A549 (cell line): ENCODE measurements around the gene BIRC5. TPM values are rescaled to one million over a fixed set of nuclear protein-coding genes. Genes with fewer than 3 reads are reported as not detected.

Experiments used
- ATAC-seq, 2 experiments: fragments of 200-7000 bp in 1 of 2; fragments of >200 bp in 1 of 2; cut with Nextera tagmentation in 1 of 2; cut with Tn5 transposase in 1 of 2; 3 replicates each; pipeline versions ENCODE4 v1.8.0 to v1.9.1; 2018 to 2020; ENCODE audit warnings: mild to moderate bottlenecking in 1 of 2, moderate library complexity in 1 of 2
- CTCF ChIA-PET: fragments of 300-600 bp; sonication (Branson Sonifier 250); formaldehyde crosslinking; extraction: SDS; loops from one replicate; lab custom pipeline; 2021; ENCODE audit warnings: antibody characterized with exemption, inconsistent platforms; lab: Yijun Ruan, JAX
- POLR2A ChIA-PET: fragments of 350-600 bp; formaldehyde crosslinking; extraction: SDS; loops from one replicate; lab custom pipeline; 2021; ENCODE audit warnings: antibody characterized with exemption, inconsistent platforms; lab: Yijun Ruan, JAX
- DNase-seq, 2 experiments: peaks; one replicate each; pipeline versions ENCODE4 v3.0.0 to v3.0.0-alpha.2; 2011 to 2016; ENCODE audit warnings: low read depth in 1 of 2, low spot score in 1 of 2
- FAIRE-seq: peaks from 2 replicates; lab custom pipeline; 2011; peaks lifted over from hg19 to GRCh38; lab: Jason Lieb, UNC
- H3K27ac ChIP-seq, 2 experiments: fragments of >200 bp; sonication (Bioruptor Twin); formaldehyde crosslinking; 3 replicates each; pipeline ENCODE4 v1.5.1; 2016 to 2017
- H3K4me1 ChIP-seq: fragments of >200 bp; sonication (Bioruptor Twin); formaldehyde crosslinking; 3 replicates; pipeline ENCODE4 v1.6.1; 2016
- H3K4me2 ChIP-seq: fragments of >200 bp; sonication (Bioruptor Twin); formaldehyde crosslinking; 3 replicates; pipeline ENCODE4 v1.6.1; 2016
- H3K4me3 ChIP-seq: fragments of >200 bp; sonication (Bioruptor Twin); formaldehyde crosslinking; 3 replicates; pipeline ENCODE4 v1.5.1; 2016
- H3K9me3 ChIP-seq: fragments of >200 bp; sonication (Bioruptor Twin); formaldehyde crosslinking; 3 replicates; pipeline ENCODE4 v1.6.1; 2016
- CBX2 ChIP-seq: fragments of 200-600 bp; sonication (generic); IDR thresholded peaks from 2 replicates; pipeline ENCODE4 v1.6.1; 2016; ENCODE audit warnings: low read depth, mild to moderate bottlenecking, borderline replicate concordance
- EP300 ChIP-seq, 2 experiments: fragments of >200 bp; sonication (Bioruptor Twin); formaldehyde crosslinking; IDR thresholded peaks; 2 replicates in 1 of 2; 3 replicates in 1 of 2; pipeline ENCODE4 v1.6.1; 2016 to 2017
- ESRRA ChIP-seq: fragments of 150-350 bp; IDR thresholded peaks from 2 replicates; pipeline ENCODE4 v1.6.1; 2014; ENCODE audit warnings: mild to moderate bottlenecking, low read length, borderline replicate concordance
- FOSB ChIP-seq: fragments of 250-450 bp; sonication (Bioruptor Pico); IDR thresholded peaks from 2 replicates; pipeline ENCODE4 v1.5.0; 2020; ENCODE audit warnings: mild to moderate bottlenecking, moderate library complexity
- JUN ChIP-seq, 2 experiments: fragments of >200 bp; sonication (Bioruptor Twin); formaldehyde crosslinking; IDR thresholded peaks; 2 replicates in 1 of 2; 3 replicates in 1 of 2; pipeline ENCODE4 v1.6.1; 2016 to 2017
- KDM5A ChIP-seq: fragments of 200-600 bp; sonication (generic); IDR thresholded peaks from 2 replicates; pipeline ENCODE4 v1.6.1; 2016; ENCODE audit warnings: antibody characterized with exemption, mild to moderate bottlenecking
- MAFK ChIP-seq: fragments of 450-650 bp; IDR thresholded peaks from 2 replicates; pipeline ENCODE4 v1.6.1; 2014; ENCODE audit not compliant: partially characterized antibody
- MYC ChIP-seq: IDR thresholded peaks from 2 replicates; pipeline ENCODE4 v1.6.1; 2012; ENCODE audit warnings: mild to moderate bottlenecking, inconsistent platforms, low read length, improper control_type of control experiment, borderline replicate concordance
- NR3C1 ChIP-seq: fragments of >200 bp; sonication (Bioruptor Twin); formaldehyde crosslinking; IDR thresholded peaks from 3 replicates; pipeline ENCODE4 v1.6.1; 2017
- RARB ChIP-seq: fragments of 250-450 bp; sonication (Bioruptor Pico); IDR thresholded peaks from 2 replicates; pipeline ENCODE4 v1.8.0; 2021; ENCODE audit warnings: mild to moderate bottlenecking, moderate library complexity
- RCOR1 ChIP-seq: fragments of 150-350 bp; IDR thresholded peaks from 2 replicates; pipeline ENCODE4 v1.6.1; 2014; ENCODE audit warnings: antibody characterized with exemption, low read length, low read depth
- RNF2 ChIP-seq: fragments of 200-600 bp; sonication (generic); IDR thresholded peaks from 2 replicates; pipeline ENCODE4 v1.6.1; 2016; ENCODE audit warnings: low read depth, mild to moderate bottlenecking, antibody characterized with exemption, moderate library complexity, borderline replicate concordance
- ZFP36 ChIP-seq: fragments of 450-650 bp; IDR thresholded peaks from 2 replicates; pipeline ENCODE4 v1.6.1; 2014; ENCODE audit warnings: borderline replicate concordance; ENCODE audit not compliant: partially characterized antibody
- ZNF302 ChIP-seq: fragments of 250-450 bp; sonication (Bioruptor Pico); IDR thresholded peaks from 2 replicates; pipeline ENCODE4 v1.9.0; 2021; ENCODE audit warnings: inconsistent platforms, mild to moderate bottlenecking, moderate library complexity
- ZSCAN20 ChIP-seq: fragments of 250-450 bp; sonication (Bioruptor Pico); IDR thresholded peaks from 2 replicates; pipeline ENCODE4 v1.8.0; 2022; ENCODE audit warnings: mild to moderate bottlenecking, moderate library complexity
- WGBS: methylation state at CpG from one replicate; pipeline ENCODE4 v1.1.6; 2017; ENCODE audit errors: missing lambda C conversion rate; 5-methylcytosine and 5-hydroxymethylcytosine counted together
- polyA plus RNA-seq, 4 experiments: library from polyadenylated mRNA; depleted of rRNA in 3 of 4; stranded (reverse); fragments of >200 nt; fragmentation: RNase III in 1 of 4; extraction: RNeasy Plus Mini Kit Qiagen cat#74134 plus additional on column Dnase treatment in 1 of 4; gene quantifications; 2 replicates in 3 of 4; 3 replicates in 1 of 4; pipeline ENCODE4 v1.2.3, GENCODE V29; 2011 to 2017
- TF ChIP-seq, protein P1 (sequence below): fragments of >200 bp; sonication (Bioruptor Twin); formaldehyde crosslinking; IDR thresholded peaks from 3 replicates; pipeline ENCODE4 v1.6.1; 2016
- TF ChIP-seq, protein P2 (sequence below): fragments of 150-350 bp; IDR thresholded peaks from 2 replicates; pipeline ENCODE4 v1.6.1; 2014; ENCODE audit warnings: low read depth, mild to moderate bottlenecking, low read length
- TF ChIP-seq, protein P3 (sequence below): fragments of >200 bp; sonication (Bioruptor Twin); formaldehyde crosslinking; IDR thresholded peaks from 3 replicates; pipeline ENCODE4 v1.5.1; 2016
- TF ChIP-seq, protein P4 (sequence below): IDR thresholded peaks from 2 replicates; pipeline ENCODE4 v1.6.1; 2012

BIRC5 gene
- polyA plus RNA-seq, 2 of the 4 experiments (the other 2 are of a cell fraction), result 51.9 to 109 TPM

DNA sequence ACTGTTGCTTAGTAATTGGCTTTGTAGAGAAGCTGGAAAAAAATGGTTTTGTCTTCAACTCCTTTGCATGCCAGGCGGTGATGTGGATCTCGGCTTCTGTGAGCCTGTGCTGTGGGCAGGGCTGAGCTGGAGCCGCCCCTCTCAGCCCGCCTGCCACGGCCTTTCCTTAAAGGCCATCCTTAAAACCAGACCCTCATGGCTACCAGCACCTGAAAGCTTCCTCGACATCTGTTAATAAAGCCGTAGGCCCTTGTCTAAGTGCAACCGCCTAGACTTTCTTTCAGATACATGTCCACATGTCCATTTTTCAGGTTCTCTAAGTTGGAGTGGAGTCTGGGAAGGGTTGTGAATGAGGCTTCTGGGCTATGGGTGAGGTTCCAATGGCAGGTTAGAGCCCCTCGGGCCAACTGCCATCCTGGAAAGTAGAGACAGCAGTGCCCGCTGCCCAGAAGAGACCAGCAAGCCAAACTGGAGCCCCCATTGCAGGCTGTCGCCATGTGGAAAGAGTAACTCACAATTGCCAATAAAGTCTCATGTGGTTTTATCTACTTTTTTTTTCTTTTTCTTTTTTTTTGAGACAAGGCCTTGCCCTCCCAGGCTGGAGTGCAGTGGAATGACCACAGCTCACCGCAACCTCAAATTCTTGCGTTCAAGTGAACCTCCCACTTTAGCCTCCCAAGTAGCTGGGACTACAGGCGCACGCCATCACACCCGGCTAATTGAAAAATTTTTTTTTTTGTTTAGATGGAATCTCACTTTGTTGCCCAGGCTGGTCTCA, 11.2 kb downstream of the BIRC5 start (continued):
- TF ChIP-seq ZNF302 (CRISPR knock-in tag) (no peak), ESRRA (no peak), MYC (no peak), ZSCAN20 (no peak), EP300 (IDR thresholded peaks at IDR 0.05) (no peak), RARB (0 out of 2 replicates have a peak, but pooled peaks have one; percentile 34), JUN (IDR thresholded peaks at IDR 0.05) (no peak), ZFP36 (no peak), NR3C1 (no peak), FOSB (CRISPR knock-in tag) (peak; percentile 26; the same call in 1 of the 2 replicates), KDM5A (no peak), CBX2 (no peak), RNF2 (no peak)
- TF ChIP-seq, protein P1, sequence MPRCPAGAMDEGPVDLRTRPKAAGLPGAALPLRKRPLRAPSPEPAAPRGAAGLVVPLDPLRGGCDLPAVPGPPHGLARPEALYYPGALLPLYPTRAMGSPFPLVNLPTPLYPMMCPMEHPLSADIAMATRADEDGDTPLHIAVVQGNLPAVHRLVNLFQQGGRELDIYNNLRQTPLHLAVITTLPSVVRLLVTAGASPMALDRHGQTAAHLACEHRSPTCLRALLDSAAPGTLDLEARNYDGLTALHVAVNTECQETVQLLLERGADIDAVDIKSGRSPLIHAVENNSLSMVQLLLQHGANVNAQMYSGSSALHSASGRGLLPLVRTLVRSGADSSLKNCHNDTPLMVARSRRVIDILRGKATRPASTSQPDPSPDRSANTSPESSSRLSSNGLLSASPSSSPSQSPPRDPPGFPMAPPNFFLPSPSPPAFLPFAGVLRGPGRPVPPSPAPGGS, result no peak
- TF ChIP-seq, protein P2, sequence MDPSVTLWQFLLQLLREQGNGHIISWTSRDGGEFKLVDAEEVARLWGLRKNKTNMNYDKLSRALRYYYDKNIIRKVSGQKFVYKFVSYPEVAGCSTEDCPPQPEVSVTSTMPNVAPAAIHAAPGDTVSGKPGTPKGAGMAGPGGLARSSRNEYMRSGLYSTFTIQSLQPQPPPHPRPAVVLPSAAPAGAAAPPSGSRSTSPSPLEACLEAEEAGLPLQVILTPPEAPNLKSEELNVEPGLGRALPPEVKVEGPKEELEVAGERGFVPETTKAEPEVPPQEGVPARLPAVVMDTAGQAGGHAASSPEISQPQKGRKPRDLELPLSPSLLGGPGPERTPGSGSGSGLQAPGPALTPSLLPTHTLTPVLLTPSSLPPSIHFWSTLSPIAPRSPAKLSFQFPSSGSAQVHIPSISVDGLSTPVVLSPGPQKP, result no peak
- TF ChIP-seq, protein P3, sequence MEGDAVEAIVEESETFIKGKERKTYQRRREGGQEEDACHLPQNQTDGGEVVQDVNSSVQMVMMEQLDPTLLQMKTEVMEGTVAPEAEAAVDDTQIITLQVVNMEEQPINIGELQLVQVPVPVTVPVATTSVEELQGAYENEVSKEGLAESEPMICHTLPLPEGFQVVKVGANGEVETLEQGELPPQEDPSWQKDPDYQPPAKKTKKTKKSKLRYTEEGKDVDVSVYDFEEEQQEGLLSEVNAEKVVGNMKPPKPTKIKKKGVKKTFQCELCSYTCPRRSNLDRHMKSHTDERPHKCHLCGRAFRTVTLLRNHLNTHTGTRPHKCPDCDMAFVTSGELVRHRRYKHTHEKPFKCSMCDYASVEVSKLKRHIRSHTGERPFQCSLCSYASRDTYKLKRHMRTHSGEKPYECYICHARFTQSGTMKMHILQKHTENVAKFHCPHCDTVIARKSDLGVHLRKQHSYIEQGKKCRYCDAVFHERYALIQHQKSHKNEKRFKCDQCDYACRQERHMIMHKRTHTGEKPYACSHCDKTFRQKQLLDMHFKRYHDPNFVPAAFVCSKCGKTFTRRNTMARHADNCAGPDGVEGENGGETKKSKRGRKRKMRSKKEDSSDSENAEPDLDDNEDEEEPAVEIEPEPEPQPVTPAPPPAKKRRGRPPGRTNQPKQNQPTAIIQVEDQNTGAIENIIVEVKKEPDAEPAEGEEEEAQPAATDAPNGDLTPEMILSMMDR, result no peak
- TF ChIP-seq, protein P4, sequence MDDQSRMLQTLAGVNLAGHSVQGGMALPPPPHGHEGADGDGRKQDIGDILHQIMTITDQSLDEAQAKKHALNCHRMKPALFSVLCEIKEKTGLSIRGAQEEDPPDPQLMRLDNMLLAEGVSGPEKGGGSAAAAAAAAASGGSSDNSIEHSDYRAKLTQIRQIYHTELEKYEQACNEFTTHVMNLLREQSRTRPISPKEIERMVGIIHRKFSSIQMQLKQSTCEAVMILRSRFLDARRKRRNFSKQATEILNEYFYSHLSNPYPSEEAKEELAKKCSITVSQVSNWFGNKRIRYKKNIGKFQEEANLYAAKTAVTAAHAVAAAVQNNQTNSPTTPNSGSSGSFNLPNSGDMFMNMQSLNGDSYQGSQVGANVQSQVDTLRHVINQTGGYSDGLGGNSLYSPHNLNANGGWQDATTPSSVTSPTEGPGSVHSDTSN, result no peak

DNA sequence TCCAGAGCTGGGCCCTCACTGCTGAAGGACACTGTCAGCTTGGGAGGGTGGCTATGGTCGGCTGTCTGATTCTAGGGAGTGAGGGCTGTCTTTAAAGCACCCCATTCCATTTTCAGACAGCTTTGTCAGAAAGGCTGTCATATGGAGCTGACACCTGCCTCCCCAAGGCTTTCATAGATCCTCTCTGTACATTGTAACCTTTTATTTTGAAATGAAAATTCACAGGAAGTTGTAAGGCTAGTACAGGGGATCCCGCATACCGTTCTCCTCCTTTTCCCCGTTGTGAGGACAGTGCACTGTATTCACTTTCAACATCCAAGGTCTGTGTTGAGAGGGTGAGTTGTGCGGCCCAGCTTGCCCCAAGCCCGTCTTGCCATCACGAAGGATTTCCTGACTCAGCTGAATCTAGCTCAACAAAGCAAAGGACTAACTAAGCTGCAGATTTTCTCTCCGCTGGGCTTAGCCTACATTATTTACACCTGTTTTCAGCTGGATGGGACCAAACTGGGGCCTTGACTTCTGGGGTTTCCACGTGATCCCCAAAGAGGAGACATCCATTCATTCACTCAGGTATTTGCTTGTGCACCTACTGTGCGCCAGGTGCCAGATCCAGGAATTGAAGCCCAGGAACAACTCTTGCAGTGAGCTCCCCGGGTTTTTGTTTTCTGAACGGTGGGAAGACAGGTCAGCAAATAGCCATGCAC, 12.2 kb downstream of the BIRC5 start:
- H3K27ac ChIP-seq, result no peak overlapping the region
- whole genome bisulfite sequencing, result 77% methylated on average over 12 of the region's 12 CpGs
- no peak for DNase-seq
- no peaks in the 10 kb centered on the region for H3K9me3 ChIP-seq
- no peak for FAIRE-seq
- POLR2A ChIA-PET, result no interaction called here
- TF ChIP-seq MAFK, result peak; percentile 91
- no peak for TF ChIP-seq RCOR1
- peak; percentile 22 to 31; a peak in 3 of 6 replicates for ATAC-seq
- CTCF ChIA-PET, result interaction anchor here (1.0 to 17.1 kb wide), 9 partner anchors 20 to 482 kb away, joined by 3 to 150 read pairs (median 4); partner anchors contain the start of gene TK1
- no peak overlapping the region for H3K4me2 ChIP-seq
- H3K4me3 ChIP-seq, result no peak overlapping the region
- no peaks in the 10 kb centered on the region for H3K4me1 ChIP-seq
